Measurements from ENCODE around the gene OR2A25.
A peak's percentile ranks its signal among the peaks of the same experiment; 100 is the strongest.
"Not testable (repeated sequence)": the region's sequence is repeated elsewhere in the genome, so short reads cannot be mapped to it uniquely, and the experiment has no call there.

The OR2A25 gene, protein sequence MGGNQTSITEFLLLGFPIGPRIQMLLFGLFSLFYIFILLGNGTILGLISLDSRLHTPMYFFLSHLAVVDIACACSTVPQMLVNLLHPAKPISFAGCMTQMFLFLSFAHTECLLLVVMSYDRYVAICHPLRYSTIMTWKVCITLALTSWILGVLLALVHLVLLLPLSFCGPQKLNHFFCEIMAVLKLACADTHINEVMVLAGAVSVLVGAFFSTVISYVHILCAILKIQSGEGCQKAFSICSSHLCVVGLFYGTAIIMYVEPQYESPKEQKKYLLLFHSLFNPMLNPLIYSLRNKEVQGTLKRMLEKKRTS

DNA sequence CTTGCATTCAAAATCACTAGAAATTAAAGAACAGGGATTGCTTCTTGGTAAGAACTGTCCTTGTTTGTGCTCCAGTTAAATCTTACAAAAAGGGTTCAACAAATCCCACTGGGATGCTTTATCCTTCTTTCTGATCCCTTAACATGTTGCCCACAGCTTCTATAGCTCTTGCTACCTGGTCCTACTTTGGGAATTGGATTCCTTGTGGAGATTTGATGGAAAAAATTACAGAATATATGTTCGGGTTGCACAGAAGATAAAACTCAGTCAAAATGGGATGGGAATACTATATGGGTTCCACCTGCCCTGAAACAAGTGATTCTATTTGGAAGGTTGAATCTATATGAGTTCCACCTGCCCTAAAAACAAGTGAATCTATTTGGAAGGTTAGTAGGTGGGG, at the start of gene OR2A25:
Gene OR2A25 (plus strand): TSS at position 301 of the 400 bp plus-strand sequence. CDS start 4,409 bp downstream, outside the sequence.
- no peak for DNase-seq (ENCODE audit: low spot score)

DNA sequence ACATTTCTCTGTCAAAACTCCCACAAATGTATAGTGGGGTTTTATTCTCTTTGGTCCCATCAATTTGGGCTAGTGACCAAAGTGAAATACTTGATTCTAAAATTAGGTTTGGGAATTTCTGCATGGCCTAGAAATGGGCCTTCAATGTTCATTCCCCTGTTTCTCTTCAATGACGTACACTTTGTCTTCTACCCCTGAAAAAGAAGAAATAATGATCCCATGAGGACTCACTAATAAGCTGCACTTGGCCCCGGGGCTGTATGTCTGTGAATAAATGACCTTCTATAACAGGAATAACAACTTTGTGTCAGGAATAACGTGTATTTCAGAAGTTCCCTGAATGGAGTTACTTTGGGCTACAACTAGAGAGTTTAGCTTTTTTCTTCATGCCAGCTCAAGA, 49.3 kb upstream of the OR2A25 start:
- DNase-seq (ENCODE audit: low spot score), result no peak

DNA sequence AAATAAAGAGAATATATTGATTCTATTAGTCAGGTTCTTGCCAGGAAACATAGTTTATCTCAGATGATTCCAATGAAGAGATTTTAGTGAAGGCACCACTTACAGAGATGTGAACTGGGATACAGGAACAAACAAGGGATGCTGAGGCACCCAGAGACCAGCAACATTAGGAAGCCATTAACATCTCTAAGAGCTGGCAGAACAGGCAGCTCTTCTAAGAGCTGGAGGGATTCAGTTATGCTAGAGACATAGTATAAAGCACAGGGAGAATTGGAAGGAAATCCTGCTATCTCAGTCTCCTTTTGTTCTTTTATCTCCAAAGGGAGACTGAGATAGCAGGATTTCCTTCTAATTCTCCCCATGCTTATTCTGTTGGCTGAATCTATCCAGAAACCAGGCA, 47.4 kb upstream of the OR2A25 start:
- no peak for DNase-seq (ENCODE audit: low spot score)

DNA sequence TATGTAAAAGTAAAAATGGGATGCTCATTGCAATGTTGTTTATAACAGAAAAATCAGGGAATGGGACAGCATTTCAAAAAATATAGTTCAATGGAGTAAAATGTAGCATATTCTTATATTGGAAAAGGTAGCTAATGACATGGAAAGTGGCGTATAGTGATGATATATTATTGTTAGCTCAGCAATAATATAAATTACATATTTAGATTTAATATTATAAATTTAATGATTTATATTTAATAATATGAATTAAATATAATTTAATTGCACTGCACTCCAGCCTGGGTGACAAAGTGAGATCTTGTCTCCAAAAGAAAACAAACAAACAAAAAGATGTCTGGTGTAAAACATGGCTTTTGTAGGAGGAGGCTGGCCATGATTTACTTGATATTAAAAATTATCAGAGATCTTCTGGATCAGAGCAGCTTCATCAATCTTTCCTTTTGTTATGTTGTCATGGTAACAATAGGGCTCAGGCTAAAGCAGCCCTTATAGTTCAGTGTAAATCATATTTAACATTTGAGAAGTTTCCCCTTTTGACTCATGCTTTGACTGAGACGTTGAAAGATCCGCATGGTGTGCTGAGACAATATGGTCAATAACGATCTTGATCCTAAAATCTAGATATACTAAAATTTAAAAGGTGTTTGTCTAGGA, 46.3 kb upstream of the OR2A25 start:
- DNase-seq (ENCODE audit: low spot score), result no peak

DNA sequence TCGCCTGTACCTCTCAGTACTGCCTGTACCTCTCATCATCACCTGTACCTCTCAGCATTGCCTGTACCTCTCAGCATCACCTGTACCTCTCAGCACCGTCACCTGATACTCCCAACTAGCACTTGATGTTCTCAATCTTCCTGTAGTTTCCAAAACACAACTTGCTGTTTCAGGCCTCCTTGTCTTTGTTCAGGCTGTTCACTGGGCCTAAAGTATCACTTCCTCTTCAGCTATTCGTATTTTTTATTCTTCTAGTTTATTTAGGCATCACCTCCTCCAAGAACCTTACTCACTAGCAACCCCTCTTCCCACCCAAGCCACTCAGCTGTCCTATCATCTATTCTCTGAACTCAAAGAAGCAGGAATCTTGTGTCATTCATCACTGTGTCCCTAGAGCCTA, 45.4 kb upstream of the OR2A25 start:
- no peak for DNase-seq (ENCODE audit: low spot score)

DNA sequence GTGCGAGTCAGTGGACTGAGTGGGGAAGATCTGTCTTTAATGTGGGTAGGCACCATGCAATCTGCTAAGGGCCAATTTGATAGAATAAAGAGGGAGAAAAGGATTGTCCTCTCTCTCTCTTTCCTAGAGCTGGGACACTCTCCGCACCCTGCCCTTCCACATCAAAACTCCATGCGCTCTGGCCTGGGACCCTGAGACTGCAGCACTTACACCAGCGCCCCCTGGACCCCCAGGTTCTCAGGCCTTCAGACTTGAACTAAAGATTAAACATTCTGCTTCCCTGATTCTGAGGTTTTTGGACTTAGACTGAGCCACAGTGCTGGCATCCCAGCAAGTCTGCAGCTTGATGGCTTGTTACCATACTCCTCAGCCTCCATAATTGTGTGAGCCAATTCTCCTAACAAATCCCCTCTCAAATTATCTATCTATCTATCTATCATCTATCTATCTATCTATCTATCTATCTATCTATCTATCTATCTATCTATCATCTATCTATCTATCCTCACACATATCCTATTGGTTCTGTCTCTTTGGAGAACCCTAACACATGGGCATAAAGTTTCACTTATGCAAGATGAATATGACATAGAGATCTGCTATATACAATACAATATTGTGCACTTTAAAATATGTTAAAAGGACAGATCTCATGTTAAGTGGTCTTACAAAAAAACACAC, 43.3 kb upstream of the OR2A25 start:
- DNase-seq (ENCODE audit: low spot score), result no peak

DNA sequence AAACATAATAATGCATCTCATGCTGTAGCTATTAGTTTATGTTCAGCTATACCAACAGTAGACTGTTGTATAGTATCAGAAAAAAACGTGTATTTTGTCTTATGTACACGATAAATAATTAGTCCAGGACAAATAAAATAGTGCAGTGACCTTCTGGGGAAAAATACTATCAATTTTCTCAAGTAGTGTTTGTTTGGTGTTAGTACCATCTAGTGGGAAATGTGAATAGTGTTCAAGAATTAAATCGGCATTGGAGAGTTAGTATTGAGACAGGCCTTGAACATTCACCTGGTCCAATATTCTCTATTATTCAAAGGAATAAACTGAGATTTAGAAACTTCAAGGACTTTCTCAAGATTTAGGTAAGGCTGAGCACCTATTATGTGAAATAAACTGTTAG, 42.5 kb upstream of the OR2A25 start:
- peak; percentile 16 for DNase-seq (ENCODE audit: low spot score)

DNA sequence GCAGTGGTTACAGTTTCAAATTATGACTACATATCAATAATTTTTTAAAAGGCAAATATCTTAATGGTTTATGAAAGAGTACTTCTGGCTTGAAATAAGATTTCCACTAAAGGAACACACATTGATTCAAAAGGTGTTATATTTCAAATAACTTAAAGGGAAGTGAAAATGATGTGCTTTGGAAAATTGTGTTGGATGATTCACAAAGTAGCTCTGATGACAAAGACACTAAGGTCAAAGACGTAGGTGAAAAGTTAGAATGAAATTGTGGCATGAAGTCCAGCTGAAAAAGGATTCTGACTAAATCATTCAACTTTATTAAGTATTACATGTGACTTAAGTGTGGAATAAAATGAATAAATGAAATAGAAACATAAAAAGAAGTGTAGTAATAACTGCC, 41.6 kb upstream of the OR2A25 start:
- DNase-seq (ENCODE audit: low spot score), result no peak

DNA sequence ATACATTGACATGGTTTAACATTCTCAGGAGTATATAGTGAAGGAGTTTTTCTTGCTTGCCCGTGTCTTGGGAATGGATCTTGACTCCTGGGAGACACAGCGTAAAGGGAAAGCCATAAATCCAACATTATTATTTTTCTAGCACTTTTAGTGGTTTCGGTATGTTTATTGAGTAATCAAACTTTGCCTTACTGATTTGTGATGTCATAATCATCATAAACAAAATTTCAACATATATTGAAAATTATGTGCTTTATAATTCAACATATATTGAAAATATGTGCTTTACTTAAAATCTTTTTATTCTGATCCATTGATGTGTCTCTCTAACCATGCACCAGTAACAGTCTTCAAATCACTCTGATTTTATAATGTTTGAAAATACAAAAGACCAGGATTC, 41.1 kb upstream of the OR2A25 start:
- no peak for DNase-seq (ENCODE audit: low spot score)

DNA sequence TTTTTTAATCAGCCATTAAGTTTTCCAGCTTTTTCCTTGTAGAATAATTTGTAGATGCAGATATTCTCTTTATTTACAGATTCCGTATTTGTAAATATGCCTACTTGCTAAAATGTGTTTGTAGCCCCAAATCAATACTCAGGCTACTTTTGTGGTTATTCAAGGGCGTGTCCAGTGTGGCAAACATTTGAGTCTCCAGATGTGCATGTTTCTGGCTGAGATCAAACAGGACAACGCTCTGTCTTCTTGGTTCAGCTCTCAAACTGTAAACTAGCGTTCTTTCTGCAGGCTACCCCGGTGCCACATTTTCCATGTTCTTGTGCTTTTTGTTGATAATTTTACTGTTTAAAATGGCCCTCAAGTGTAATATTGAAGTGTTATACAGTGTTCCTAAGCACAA, 37.1 kb upstream of the OR2A25 start:
- no peak for DNase-seq (ENCODE audit: low spot score)

DNA sequence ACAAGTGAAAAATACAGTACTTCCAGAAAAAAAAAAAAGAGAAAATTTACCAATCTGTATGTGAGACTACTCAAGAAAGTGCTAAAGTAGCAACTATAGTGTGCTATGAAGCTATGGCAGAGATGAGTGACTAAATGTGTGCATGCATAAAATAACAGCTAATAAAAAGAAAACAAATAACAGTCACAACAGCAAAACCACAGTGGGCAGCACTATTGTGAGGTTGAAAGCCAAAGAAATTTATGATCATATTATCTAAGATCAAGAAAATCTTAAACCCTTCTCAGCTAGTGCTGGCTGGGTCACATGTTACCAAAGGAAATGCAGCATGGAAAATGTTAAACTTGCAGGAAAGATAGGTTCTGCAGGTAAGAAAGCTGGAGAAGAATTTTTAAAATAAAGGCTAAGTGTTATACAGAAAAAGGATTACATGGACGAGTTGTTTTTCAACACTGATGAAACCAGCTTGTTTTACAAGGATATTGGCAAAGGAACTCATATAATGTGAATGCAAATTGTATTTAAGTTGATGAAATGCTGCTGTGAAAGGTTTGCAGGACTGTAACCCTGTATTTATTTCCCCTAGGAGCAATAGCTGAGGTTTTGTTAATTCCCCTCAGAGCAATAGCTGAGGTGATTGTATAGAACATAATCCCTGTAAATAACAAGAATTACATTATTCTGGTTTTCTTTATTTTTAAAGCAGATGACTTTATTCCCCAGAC, 36.5 kb upstream of the OR2A25 start:
- DNase-seq (ENCODE audit: low spot score), result no peak

DNA sequence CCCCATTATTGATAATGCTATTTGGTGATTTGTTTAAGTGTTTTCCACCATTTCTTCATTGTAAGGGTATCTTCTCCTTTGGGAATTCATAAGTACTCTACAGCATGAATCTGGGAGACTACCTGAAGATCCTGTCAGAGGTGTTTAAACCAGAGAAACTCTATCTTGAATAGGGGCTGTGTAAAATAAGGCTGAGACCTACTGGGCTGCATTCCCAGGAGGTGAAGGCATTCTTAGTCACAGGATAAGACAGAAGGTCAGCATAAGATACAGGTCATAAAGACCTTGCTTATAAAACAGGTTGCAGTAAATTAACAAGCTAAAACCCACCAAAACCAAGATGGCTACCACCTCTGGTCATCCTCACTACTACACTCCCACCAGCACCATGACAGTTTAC, 34.2 kb upstream of the OR2A25 start:
- no peak for DNase-seq (ENCODE audit: low spot score)

DNA sequence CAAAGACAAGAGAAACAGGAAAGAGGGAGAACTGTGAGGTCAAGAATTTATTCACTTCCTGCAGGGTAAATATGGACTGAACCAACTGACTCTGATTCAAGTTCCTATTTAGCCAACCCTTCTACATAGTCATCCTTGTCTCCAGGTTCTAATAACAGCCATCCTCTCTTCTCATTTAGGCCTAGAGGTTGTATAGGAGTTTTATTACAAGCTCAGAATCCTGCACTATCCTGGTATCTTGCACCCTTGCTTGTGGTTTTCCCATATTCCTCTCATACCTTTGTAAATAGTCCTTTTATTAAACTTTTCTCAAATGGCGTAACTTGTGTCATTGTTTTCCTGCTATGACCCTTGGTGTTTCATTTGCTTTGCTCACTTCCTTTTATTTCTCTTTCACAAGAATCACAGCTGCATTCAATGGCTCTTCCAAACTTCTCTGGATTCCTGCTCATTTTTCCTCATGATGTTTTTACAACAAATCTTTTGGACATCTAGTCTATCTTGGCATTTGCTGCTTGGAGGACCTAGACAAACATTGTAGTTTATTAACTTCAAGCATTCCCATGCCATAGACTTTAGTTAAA, 33.2 kb upstream of the OR2A25 start:
- no peak for DNase-seq (ENCODE audit: low spot score)

DNA sequence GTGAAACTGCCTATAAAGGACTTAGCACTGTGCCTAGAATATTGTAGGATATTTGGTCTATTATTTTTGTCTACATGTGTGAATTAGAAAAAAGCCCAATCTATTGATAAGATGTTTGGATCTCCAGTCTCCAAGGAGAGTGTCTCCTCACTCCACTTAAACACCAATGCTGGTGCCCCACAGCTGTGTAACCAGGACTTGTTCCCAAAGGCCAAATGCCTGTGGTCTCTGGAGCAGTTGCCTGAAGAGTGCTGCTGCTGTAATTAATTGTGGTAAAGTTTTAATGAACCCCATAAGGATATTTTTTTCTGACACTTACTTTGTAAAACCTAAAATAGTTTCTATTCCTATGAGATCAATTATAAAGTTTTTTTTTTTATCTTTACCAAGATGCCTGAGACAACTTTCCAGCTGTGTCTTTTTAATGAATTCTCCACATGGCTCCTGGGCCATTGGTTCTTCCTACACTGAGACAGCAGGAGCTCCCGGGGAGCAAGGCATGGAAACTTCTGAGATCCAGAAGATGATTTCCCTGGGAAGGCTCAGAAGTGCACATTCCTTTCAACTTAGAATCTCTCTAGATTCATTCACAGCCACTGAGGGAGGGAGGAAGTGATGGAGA, 32.1 kb upstream of the OR2A25 start:
- DNase-seq (ENCODE audit: low spot score), result no peak

DNA sequence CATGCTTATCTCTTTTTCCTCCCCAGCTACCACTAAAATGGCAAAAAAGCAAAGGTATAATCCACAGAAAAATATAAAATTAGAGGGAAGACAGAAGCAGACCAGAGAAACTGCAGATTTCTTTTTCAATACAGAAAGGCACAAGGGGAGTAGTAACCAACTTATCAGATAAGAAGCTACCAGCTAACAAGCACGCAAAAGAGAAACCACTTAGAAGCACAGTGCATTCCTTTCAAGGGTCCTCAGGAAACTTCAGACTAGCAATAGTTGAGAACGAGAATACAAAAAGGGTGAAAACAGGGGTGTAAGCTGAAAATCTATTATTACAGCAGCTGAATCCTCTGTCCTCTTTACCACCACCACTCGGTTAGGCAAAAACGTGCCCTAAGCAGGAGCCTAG, 30.7 kb upstream of the OR2A25 start:
- DNase-seq (ENCODE audit: low spot score), result no peak

DNA sequence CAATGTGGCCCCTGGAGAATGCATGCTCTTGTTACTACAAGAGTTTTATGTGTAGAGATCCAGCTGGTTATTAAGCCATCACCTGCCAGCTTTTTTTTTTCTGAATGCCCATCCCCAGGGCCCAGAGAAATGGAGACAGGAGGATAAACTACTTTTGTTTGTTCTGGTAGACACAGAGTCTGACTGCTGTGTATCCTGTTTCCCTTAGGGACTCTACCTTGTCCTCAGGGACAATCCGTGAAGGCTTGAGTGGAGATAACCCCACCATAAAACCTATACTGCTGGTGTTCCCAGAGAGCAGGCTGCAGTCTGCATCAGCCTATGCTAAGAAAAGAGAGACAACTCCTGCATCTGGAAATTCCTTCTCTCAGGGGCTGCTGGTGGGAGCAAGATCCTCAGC, 21.0 kb upstream of the OR2A25 start, which contains the start of gene OR2A5:
Gene OR2A5 (plus strand): TSS at position 301 of the 400 bp plus-strand sequence. CDS start 1,454 bp downstream, outside the sequence.
- DNase-seq (ENCODE audit: low spot score), result no peak

DNA sequence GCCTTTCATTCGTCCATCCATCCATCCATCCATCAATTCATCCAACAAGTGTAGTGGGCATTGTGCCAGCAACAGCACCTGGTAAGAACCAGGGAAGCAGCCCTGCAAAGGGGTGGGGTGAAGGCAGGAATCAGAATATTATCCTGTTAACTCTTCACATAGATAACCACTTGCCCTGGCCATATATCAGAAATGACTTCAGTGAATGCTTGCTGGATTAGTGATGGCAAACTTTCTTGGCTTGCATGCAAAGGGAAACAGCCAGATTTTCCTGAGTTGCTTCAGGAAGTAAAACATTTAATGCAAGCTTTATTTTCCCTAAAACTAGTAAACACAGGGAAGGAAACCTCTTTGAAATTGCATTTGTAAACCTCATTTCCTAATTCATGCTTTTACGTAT, 20.1 kb upstream of the OR2A25 start:
- no peak for DNase-seq (ENCODE audit: low spot score)

DNA sequence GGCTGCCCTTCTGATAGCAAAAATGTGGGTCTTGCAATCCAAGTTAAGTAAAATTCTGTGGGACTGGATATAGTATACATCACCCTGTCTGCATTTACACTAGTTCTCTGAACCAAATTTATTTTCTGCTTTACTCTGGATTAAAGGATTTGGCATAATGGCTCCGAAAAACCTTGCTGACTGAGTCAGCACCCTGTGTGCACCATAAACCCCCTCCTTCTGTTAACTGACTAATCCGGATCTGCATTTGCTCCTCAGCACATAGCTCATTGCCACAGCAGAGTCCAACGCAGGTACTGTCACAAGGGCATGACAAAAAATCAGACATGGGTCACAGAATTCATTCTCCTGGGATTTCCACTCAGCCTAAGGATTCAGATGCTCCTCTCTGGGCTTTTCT, 19.5 kb upstream of the OR2A25 start:
- DNase-seq (ENCODE audit: low spot score), result no peak

DNA sequence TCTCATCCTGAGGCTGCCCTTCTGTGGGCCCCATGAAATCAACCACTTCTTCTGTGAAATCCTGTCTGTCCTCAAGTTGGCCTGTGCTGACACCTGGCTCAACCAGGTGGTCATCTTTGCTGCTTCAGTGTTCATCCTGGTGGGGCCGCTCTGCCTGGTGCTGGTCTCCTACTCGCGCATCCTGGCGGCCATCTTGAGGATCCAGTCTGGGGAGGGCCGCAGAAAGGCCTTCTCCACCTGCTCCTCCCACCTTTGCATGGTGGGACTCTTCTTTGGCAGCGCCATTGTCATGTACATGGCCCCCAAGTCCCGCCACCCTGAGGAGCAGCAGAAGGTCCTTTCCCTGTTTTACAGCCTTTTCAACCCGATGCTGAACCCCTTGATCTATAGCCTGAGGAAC, 18.7 kb upstream of the OR2A25 start:
- DNase-seq (ENCODE audit: low spot score), result not testable (repeated sequence)

DNA sequence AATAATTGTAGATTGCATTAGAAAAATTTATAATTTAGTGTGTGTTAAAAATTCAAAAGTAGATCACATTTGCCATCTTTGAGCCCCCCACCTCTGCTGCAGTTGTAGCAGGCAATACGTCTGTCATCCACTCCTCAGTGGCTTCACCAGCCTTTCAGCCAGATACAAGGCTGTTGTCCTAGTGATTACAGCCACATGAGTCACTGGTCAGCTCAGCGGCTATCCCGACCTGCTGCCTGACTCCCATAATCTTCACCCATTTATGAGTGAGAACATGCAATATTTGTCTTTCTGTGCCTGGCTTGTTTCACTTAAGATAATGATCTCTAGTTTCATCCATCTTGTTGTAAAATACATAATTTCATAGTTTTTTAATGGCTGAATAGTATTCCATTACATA, 11.7 kb upstream of the OR2A25 start:
- no peak for DNase-seq (ENCODE audit: low spot score)

DNA sequence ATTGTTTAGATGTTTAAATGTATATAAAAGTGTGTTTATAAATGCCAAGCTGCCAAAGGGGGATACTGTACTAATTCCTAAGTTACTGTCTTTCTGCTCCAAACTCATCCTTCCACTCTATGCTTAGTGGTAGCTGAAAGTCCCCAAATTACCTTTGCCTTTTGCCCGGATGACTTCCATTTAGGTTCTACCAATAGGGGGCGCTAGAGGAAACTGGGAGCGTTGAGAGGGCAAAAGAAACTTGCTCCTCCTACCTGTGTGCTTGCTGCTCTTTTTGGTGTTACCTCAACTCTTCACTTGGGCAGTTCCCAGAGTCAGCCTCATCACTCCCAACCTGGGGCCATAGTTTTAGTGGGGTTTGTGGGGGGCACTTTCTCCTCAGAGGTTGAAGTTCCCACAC, 5.9 kb upstream of the OR2A25 start:
- DNase-seq (ENCODE audit: low spot score), result no peak

DNA sequence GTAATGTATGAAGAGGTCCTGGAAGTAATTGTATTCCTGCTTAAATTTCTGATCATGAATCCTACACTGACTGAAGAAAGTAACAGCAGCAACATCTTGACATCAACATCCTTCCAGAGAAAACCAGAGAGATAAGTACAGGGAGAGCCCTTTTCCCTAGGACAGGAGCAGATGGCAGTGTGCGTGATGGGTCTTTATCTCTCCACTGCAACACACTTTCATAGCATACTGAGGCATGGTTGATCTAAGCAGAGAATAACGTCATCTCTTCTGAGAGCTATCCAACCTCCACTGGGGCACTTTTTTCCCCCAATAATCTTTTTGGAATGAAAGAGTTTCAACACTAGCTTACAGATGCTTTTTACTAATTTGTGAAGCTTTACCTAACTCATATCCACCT, 342 bp downstream of the OR2A25 start:
- DNase-seq (ENCODE audit: low spot score), result no peak
